DOHH2 (cell line): ENCODE results near the gene ST3GAL2.

Experiments used
- EZH2phosphoT487 ChIP-seq: fragments of 200-600 bp; sonication (generic); IDR thresholded peaks from 2 replicates; pipeline ENCODE4 v1.6.1; 2017; ENCODE audit warnings: borderline replicate concordance, mild to moderate bottlenecking, antibody characterized with exemption, low read length, moderate library complexity, mixed read lengths
- TF ChIP-seq, protein P1 (sequence below): fragments of 200-600 bp; sonication (generic); IDR thresholded peaks from one replicate; pipeline ENCODE4 v1.5.1; 2014; ENCODE audit warnings: antibody characterized with exemption, mild to moderate bottlenecking, low read depth, low read length; ENCODE audit not compliant: poor library complexity, severe bottlenecking

DNA sequence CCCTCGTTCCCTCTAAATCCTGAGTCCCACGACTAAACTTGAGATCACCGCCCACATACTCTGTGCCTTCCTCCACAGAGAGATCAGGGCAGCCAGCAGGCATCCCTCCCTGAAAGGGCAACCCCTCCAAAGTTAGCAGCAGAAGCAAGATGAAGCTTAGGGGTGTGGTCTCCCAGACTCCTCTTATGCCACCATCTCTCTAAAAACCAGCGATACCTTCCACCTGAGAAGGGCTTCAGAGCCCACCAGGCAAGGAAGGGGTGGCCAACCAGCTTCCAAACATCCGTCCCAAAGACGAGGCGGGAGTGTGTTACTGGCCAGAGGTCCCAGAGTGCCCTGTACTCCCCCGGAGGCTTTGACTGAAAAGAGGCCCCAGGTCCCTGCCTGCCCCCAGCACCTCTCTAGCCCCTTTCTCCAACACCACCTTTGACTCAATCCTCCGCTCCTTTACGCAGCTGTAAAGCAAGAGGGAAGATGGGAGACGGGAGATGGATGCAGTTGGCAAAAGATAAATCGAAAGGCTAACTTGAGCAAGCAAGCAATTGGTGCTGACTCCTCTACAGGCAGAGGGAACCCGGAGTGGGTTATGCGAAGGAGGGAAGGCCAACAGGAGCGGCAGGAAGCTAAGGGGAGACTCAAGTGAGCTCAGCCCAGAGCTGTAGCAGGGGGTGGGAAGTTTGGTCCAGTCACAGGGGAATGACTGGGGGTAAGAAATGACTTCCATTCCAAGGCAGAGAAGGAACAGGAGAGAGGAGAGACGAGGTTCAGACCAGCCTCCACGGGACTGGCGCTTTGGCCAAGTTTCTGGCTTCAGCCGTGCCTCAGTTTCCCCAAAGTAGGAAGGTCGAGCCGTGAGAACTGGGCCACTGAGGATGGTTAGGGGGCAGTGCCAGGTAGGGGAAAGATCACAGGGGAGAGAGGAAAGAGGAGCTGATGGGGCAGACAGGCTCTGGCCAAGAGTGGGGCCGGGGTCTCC, 1.0 kb downstream of the ST3GAL2 start:
- TF ChIP-seq, protein P1, sequence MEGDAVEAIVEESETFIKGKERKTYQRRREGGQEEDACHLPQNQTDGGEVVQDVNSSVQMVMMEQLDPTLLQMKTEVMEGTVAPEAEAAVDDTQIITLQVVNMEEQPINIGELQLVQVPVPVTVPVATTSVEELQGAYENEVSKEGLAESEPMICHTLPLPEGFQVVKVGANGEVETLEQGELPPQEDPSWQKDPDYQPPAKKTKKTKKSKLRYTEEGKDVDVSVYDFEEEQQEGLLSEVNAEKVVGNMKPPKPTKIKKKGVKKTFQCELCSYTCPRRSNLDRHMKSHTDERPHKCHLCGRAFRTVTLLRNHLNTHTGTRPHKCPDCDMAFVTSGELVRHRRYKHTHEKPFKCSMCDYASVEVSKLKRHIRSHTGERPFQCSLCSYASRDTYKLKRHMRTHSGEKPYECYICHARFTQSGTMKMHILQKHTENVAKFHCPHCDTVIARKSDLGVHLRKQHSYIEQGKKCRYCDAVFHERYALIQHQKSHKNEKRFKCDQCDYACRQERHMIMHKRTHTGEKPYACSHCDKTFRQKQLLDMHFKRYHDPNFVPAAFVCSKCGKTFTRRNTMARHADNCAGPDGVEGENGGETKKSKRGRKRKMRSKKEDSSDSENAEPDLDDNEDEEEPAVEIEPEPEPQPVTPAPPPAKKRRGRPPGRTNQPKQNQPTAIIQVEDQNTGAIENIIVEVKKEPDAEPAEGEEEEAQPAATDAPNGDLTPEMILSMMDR = no peak
- TF ChIP-seq EZH2phosphoT487 = no peak
